EH (cell line): ENCODE measurements around the gene LYZL2.

ENCODE experiments used
- DNase-seq: peaks from one replicate; pipeline ENCODE4 v3.0.0-alpha.2; 2015; ENCODE audit warnings: low read depth

The LYZL2 gene

GRCh38 chr10:30591249-30591670, 38.3 kb downstream of the LYZL2 start:
- peak; percentile 60 for DNase-seq

GRCh38 chr10:30589441-30589840, 40.1 kb downstream of the LYZL2 start:
- no peak for DNase-seq

DNA sequence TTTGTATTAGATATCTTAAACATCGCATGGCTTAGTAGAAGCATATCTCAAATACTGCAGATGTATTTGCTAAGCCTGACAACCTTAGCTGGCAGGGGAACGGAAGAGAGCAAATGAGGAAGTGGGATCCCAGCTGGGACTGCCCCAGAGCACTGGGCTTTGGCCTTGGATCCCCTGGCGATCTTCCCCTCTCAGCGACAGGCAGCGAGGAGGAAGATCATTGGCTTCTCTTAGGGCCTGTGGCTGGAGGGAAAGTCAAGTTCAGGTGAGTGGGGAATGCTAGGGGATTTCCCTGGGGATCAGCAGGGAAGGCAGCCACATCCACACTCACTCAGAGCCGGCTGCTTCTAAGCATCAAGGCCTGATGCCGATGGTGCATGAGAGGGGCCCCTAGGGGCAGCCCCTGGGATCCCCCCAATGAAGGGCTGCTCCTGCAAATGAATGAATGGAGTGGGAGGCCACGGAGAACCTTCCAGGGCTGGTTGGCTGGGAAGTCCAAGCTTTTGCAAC, 42.0 kb downstream of the LYZL2 start:
- no peak for DNase-seq

GRCh38 chr10:30586828-30587227, 42.7 kb downstream of the LYZL2 start:
- no peak for DNase-seq

GRCh38 chr10:30583778-30584415, 45.7 kb downstream of the LYZL2 start:
- DNase-seq: peak; percentile 63

GRCh38 chr10:30581779-30582380, 47.7 kb downstream of the LYZL2 start:
- peak; percentile 52 for DNase-seq

DNA sequence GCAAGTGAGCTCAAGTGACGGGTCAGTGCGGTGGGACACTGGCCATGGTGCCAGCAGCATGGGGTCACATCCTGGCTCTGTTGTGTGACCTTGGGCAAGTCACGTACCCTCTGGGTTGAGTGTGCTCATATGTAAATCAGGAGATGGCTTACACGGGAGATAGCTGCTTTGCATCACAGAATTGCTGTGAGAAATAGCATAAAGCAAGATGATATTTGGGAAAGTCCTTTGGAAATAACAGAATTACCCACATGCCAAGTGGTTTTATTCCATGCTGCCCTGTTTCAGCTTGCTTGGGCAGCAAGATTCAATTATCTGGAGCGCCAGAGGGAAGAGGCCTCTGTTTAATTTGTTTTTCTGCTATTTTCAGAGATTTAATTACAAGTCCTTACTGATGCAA, 48.9 kb downstream of the LYZL2 start:
- no peak for DNase-seq

- no peak for DNase-seq
Measured at GRCh38 chr10:30580241-30580640, 49.3 kb downstream of the LYZL2 start.

DNA sequence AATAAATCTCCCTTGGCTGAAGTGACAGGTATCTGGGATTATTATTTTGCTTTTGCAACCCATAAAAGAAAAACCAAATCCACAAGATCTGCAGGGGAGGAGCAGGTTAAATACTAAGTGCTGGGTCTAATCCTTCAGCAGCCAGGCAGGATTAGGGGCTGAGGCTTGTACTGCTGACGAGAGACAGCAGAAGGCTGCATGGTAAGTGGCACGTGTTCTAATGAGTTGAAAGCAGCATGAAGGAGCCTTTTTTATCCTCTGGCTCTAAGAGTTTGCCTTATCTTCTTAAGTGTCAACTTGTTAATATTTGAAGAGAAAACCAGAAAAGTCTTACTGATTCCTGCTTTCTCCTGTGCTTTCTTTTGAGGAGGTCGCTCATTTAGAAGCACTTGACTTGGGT, 50.0 kb downstream of the LYZL2 start:
- no peak for DNase-seq

DNA sequence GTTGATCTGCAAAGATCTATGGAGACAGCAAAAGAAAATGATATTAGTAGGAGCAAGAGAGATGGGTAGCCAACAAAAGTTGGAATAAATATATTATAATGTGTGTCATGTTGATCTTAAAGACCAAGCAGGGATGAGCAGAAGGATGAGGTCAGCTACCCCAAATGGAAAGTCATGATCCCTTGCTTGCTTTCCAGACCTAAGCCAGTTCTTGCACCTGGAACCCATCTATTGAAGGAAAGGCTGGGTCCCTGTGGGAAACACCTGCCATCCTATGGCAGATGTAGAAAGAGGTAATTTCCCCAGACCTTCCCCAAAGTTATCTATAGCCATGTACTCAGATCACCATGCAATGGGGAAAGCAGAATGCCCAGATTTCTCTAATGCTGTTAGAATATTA, 52.5 kb downstream of the LYZL2 start:
- DNase-seq: no peak

- no peak for DNase-seq
Measured at GRCh38 chr10:30576641-30577040, 52.9 kb downstream of the LYZL2 start.

- DNase-seq: no peak
Measured at GRCh38 chr10:30574432-30574796, 55.1 kb downstream of the LYZL2 start.

DNA sequence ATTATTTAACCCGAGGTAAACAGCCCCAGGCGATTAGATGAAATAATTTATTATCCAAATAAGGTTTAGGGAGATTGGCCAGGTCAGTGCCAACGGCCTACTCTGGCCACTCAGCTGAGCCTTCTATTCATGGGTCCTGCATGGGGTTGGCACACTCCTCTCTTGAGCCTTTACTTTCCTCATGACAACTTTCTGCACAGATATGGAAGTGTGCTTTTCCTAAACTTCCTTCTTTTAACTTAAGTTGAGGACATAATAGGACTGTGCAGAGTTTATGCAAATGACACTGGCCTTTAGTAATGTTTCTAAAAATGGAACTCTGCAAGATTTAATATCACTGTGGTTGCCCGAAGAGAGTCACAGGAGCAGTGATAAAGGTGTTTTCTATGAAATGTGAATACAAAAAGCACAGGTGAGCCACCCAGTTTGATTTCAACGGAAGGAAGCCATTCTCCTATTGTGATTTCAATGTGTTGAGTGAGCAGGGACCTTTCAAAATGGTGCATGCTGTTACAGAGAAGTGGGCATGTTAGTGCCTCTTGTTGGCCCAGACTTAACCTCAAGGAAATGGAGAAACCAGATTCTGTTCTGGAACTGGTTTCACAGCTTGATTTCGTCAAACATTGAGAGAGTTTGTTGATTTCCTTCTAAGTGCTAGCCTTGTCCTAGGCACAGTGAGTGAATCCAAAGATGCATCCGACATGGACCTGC, 55.7 kb downstream of the LYZL2 start:
- no peak for DNase-seq

DNA sequence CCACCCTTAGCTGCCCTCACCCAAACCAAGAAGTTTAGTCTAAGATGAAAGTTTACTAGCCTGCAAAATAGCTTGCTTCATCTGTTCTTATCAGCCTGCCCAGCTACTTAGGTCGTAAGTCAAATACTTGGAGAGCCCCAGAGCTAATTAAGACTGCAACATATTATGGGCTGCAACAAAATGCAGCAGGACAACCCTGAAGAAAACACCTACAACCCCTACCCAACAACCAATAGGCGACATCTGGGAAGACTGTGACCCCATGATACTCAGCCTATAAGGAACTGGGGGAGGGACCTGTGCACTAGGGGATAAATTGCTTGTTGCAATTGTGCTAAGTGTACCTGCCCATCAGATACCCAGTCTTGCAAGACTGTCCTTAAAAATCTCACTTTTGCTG, 64.1 kb downstream of the LYZL2 start:
- DNase-seq: no peak

DNA sequence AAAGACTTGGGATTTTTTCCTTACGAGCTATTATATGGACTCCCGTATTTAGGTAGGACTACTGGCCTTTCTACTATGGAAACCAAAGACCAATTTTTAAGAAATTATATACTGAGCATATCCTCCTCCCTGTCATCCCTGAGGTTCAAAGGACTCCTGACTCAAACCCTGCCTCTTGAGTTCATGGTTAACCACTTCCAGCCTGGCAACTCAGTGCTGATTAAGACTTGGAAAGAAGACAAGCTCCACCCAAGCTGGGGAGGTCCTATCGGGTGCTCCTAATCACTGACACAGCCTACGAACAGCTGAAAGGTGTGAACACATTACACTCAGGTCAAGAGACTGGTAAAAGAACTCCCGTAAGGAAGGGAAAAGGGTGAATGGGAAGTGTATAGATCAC, 66.8 kb downstream of the LYZL2 start:
- DNase-seq: no peak
